ENCODE data around the gene APH1B. TPM values are rescaled to one million over a fixed set of nuclear protein-coding genes. Genes with fewer than 3 reads are reported as not detected.

APH1B gene
- total and polyA plus RNA-seq, 9 donors, result 9.1 to 25.2 (median 20.0) TPM

DNA sequence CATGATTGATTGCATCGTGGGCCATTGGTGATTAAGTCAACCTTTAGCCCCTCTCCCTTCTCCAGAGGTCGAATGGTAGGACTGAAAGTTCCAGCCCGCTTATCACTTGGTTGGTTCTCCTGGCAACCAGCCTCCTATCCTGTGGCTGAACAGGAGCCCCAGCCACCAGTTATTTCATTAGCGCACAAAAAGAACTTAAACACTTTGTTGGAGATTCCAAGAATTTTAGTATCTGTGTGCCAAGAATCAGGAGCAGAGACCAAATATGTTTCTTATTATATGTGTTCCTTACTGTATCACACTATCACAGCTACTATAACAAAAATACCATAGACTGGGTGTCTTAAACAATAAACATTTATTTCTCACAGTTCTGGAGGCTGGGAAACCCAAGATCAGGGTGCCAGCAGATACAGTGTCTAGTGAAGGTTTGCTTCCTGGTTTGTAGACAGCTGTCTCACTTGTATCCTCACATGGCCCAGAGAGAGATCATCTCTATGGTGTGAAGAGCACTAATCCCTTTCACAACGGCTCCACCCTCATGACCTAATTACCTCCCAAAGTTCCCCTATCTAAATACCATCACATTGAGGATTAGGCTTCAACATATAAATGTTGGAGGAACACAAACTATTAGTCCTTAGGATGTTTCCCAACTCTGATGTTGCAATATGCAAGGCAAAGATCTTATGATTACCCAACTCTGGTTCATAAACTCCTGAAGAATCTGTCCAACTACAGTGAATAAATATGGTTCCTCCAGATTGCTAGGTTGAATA is 30.5 kb upstream of the APH1B start:
- Histone ChIP-seq H3K36me3 (no peaks in the 10 kb centered on the region), H3K4me3 (no peak overlapping the region), H3K27me3 (no peaks in the 10 kb centered on the region), H3K27ac (no peak overlapping the region), H3K9me3 (no peaks in the 10 kb centered on the region), H3K4me1 (ENCODE audit: insufficient read depth) (peaks cover 1% of the 10 kb centered on the region)
- no peak for DNase-seq
- intact Hi-C loops (cut with DNase I), result no loop called here
- whole genome bisulfite sequencing, 3 donors, result 57 to 64% (median 63%) methylated on average over 5 of the region's 5 CpGs
- TF ChIP-seq EP300 (IDR thresholded peaks at IDR 0.05), result no peak
- TF ChIP-seq, protein P1, sequence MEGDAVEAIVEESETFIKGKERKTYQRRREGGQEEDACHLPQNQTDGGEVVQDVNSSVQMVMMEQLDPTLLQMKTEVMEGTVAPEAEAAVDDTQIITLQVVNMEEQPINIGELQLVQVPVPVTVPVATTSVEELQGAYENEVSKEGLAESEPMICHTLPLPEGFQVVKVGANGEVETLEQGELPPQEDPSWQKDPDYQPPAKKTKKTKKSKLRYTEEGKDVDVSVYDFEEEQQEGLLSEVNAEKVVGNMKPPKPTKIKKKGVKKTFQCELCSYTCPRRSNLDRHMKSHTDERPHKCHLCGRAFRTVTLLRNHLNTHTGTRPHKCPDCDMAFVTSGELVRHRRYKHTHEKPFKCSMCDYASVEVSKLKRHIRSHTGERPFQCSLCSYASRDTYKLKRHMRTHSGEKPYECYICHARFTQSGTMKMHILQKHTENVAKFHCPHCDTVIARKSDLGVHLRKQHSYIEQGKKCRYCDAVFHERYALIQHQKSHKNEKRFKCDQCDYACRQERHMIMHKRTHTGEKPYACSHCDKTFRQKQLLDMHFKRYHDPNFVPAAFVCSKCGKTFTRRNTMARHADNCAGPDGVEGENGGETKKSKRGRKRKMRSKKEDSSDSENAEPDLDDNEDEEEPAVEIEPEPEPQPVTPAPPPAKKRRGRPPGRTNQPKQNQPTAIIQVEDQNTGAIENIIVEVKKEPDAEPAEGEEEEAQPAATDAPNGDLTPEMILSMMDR (IDR thresholded peaks at IDR 0.05), result no peak
- no peak for TF ChIP-seq POLR2A (IDR thresholded peaks at IDR 0.05)

DNA sequence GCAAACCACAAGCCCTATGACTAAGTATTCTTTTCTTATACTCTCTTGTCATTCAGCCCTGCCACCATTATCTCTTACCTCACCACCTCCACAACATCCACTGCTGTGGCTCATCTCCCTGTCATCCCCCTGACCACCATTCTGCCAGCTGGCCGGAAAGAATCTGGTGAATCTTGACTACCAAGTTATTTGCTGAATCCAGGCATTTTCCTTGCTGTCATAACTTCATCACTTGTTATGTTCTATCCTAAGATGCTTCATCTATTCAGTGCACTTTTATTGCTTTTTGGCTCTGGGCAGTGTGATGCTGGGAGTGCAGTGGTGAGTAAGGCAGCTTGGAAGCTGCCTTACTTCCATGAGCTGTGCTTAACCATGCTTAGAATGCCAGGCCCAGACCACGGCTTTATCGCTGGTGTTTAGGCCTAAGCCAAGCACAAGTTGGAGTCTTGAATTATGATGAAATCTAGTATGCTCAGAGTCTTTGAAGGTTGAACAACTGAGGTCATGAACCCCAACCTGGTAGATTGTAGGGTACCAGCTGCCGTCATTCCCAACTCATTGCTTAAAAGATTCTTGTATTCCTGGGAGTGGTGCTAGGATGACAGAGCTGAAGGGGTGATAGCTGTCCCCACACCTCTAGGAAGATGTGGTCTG is 27.0 kb upstream of the APH1B start:
- 80 to 91% (median 81%) methylated on average over 4 of the region's 4 CpGs for WGBS, 3 donors
- intact Hi-C loops (cut with DNase I), result no loop called here
- no peaks in the 10 kb centered on the region for H3K36me3 ChIP-seq
- TF ChIP-seq EP300 (IDR thresholded peaks at IDR 0.05) (no peak), POLR2A (IDR thresholded peaks at IDR 0.05) (no peak)
- TF ChIP-seq, protein P1 (IDR thresholded peaks at IDR 0.05), result no peak
- DNase-seq, result no peak
- peaks cover 2% of the 10 kb centered on the region for H3K4me1 ChIP-seq (ENCODE audit: insufficient read depth)
- no peak overlapping the region for H3K4me3 ChIP-seq
- no peaks in the 10 kb centered on the region for H3K9me3 ChIP-seq
- no peaks in the 10 kb centered on the region for H3K27me3 ChIP-seq
- no peak overlapping the region for H3K27ac ChIP-seq

DNA sequence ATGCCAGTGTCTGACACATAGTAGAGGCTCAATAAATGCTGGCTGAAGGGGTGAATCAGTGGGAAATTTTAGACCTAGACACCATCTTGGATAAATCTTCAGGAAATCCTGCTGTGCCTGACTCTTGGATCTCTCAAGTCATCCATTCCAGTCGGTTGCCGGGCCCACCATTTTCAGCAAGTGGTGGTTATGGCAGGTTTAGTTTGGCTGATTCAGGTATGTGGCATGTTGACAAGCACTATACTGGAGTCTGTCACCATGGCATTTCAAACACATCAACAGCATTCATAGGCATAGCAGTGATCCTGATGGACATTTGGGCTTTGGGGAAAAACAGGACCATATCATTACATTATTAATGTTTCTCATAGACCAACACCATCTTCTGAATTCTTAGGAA is 25.7 kb upstream of the APH1B start:
- Histone ChIP-seq H3K4me1 (ENCODE audit: insufficient read depth) (peaks cover 2% of the 10 kb centered on the region), H3K27ac (no peak overlapping the region), H3K36me3 (no peaks in the 10 kb centered on the region), H3K9me3 (no peaks in the 10 kb centered on the region), H3K4me3 (no peak overlapping the region), H3K27me3 (no peaks in the 10 kb centered on the region)
- 93 to 100% (median 94%) methylated on average over 2 of the region's 2 CpGs for WGBS, 3 donors
- no peak for DNase-seq
- TF ChIP-seq EP300 (IDR thresholded peaks at IDR 0.05), result no peak
- TF ChIP-seq POLR2A (IDR thresholded peaks at IDR 0.05), result no peak
- TF ChIP-seq, protein P1 (IDR thresholded peaks at IDR 0.05), result no peak
- intact Hi-C loops (cut with DNase I), result no loop called here

DNA sequence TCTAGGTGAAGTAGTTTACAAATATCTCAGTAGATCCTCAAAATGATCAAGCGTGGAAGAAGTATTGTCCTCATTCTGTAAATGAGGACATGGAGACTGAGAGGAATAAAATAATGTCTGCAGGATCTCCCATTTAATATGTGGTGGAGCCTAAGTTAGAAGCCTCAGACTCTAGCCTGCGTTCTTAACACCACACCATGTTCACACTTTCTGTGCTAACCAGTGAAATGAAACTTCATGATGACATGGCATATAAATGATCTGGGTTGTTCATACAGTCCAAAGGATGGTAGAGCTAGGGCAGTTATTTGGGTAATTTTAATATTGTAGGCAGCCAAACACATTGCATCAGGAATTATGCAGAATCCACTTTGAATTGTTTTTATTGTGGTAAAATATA is 25.1 kb upstream of the APH1B start:
- TF ChIP-seq POLR2A (IDR thresholded peaks at IDR 0.05) (no peak), EP300 (IDR thresholded peaks at IDR 0.05) (no peak)
- TF ChIP-seq, protein P1 (IDR thresholded peaks at IDR 0.05), result no peak
- intact Hi-C loops (cut with DNase I), result no loop called here
- H3K9me3 ChIP-seq, result no peaks in the 10 kb centered on the region
- no peak overlapping the region for H3K4me3 ChIP-seq
- no peaks in the 10 kb centered on the region for H3K27me3 ChIP-seq
- WGBS, 3 donors, result 92 to 97% (median 95%) methylated on average over 2 of the region's 2 CpGs
- no peak overlapping the region for H3K27ac ChIP-seq
- no peaks in the 10 kb centered on the region for H3K36me3 ChIP-seq
- no peak for DNase-seq
- peaks cover 2% of the 10 kb centered on the region for H3K4me1 ChIP-seq (ENCODE audit: insufficient read depth)

Data from ovary (tissue), 9 donors.